Activated B cell treated with CpG ODN at 0.5 μM for 24 hours (primary cell): ENCODE results near the gene FOXJ3. TPM values are rescaled to one million over a fixed set of nuclear protein-coding genes. Genes with fewer than 3 reads are reported as not detected.

ENCODE experiments used
- ATAC-seq: fragments of 200-7000 bp; cut with Tn5 transposase; one replicate; pipeline ENCODE4 v1.10.0; 2021; ENCODE audit warnings: low read depth, mild to moderate bottlenecking, moderate library complexity
- CTCF ChIA-PET: fragments of 350-600 bp; sonication (Branson Sonifier 250); formaldehyde crosslinking; loops from one replicate; lab custom pipeline; 2021; ENCODE audit warnings: antibody characterized with exemption; lab: Charles Lee
- POLR2A ChIA-PET: fragments of 350-600 bp; sonication (Branson Sonifier 250); formaldehyde crosslinking; loops from one replicate; lab custom pipeline; 2021; ENCODE audit warnings: antibody characterized with exemption; lab: Charles Lee
- DNase-seq: peaks from one replicate; pipeline ENCODE4 v3.0.0; 2022
- H3K27ac Mint-ChIP-seq: one replicate; pipeline ENCODE4 v1.8.0; 2020; ENCODE audit warnings: mixed read lengths
- H3K27me3 Mint-ChIP-seq: one replicate; pipeline ENCODE4 v1.8.0; 2021; ENCODE audit warnings: mixed read lengths
- H3K36me3 Mint-ChIP-seq: one replicate; pipeline ENCODE4 v1.8.0; 2021; ENCODE audit warnings: low read depth, mixed read lengths
- H3K4me1 Mint-ChIP-seq: one replicate; pipeline ENCODE4 v1.8.0; 2021; ENCODE audit warnings: mixed read lengths
- H3K4me3 Mint-ChIP-seq: one replicate; pipeline ENCODE4 v1.8.0; 2020; ENCODE audit warnings: mild to moderate bottlenecking, mixed read lengths
- H3K9me3 Mint-ChIP-seq: one replicate; pipeline ENCODE4 v1.8.0; 2020; ENCODE audit warnings: mixed read lengths
- CTCF ChIP-seq: fragments of 200-600 bp; IDR thresholded peaks from one replicate; pipeline ENCODE4 v1.8.0; 2022; ENCODE audit warnings: antibody characterized with exemption, mild to moderate bottlenecking
- intact Hi-C: fragments of 100-400 bp; cut with micrococcal nuclease; formaldehyde crosslinking; loops from one replicate; pipeline ENCODE4 v1.15.1; 2024
- total RNA-seq: library from RNA; stranded (reverse); gene quantifications from 2 replicates; pipeline ENCODE4 v1.2.3, GENCODE V29; 2022

FOXJ3 gene
- total RNA-seq, 1 donor from 2014 or later: 63.9 TPM

GRCh38 chr1:42206164-42206563 lies 128.9 kb downstream of the FOXJ3 start:
- Mint-ChIP-seq H3K9me3 (peaks cover 17% of the 10 kb centered on the region), H3K4me3 (no peak overlapping the region), H3K27ac (no peak overlapping the region), H3K36me3 (peaks cover 66% of the 10 kb centered on the region), H3K27me3 (no peaks in the 10 kb centered on the region), H3K4me1 (peaks cover 23% of the 10 kb centered on the region)
- DNase-seq: no peak
- no peak for TF ChIP-seq CTCF
- ChIA-PET CTCF (interaction anchor here (2.3 kb wide), 1 partner anchor 33 kb away, joined by 5 read pairs; no protein-coding TSS in a partner anchor), POLR2A (no interaction called here)
- ATAC-seq: no peak
- intact Hi-C loops: no loop called here

- ATAC-seq: no peak
- no peak for DNase-seq
- CTCF ChIA-PET: no interaction called here
- Mint-ChIP-seq H3K36me3 (peaks cover 80% of the 10 kb centered on the region), H3K9me3 (peaks cover 16% of the 10 kb centered on the region), H3K4me1 (no peaks in the 10 kb centered on the region), H3K27ac (no peak overlapping the region), H3K4me3 (no peak overlapping the region), H3K27me3 (no peaks in the 10 kb centered on the region)
- no peak for TF ChIP-seq CTCF
- POLR2A ChIA-PET: no interaction called here
- intact Hi-C loops: no loop called here
These were observed 133.0 kb downstream of the FOXJ3 start for GRCh38 chr1:42201986-42202385.

DNA sequence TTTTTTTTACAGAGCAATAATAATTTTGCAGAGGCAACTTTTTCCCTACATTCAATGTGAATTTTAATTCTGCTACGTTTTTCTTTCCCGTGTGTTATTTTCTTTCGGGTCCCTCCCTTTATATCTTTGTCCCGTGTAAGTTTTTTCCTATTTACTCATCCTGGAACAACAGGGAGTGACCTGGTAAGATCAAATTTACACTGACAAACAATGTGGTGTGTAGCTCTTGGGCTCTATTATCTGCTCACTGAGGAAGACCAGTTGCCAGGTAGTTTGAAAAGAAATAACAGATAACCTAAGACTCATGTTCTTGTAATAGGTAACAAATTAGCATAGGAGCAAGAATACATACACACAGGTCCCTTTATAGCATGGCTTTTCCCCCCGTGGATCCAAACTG lies 136.8 kb downstream of the FOXJ3 start:
- ChIA-PET CTCF (no interaction called here), POLR2A (no interaction called here)
- DNase-seq (no peak), ATAC-seq (no peak)
- no peak for TF ChIP-seq CTCF
- intact Hi-C loops: no loop called here
- Mint-ChIP-seq H3K27ac (no peak overlapping the region), H3K27me3 (no peaks in the 10 kb centered on the region), H3K4me1 (no peaks in the 10 kb centered on the region), H3K36me3 (peaks cover 80% of the 10 kb centered on the region), H3K9me3 (peaks cover 12% of the 10 kb centered on the region), H3K4me3 (no peak overlapping the region)

GRCh38 chr1:42195841-42196240 lies 139.2 kb downstream of the FOXJ3 start:
- Mint-ChIP-seq H3K27me3 (no peaks in the 10 kb centered on the region), H3K4me1 (no peaks in the 10 kb centered on the region), H3K9me3 (no peaks in the 10 kb centered on the region), H3K36me3 (peaks cover 72% of the 10 kb centered on the region), H3K4me3 (no peak overlapping the region), H3K27ac (no peak overlapping the region)
- DNase-seq (no peak), ATAC-seq (no peak)
- intact Hi-C loops: no loop called here
- TF ChIP-seq CTCF: no peak
- CTCF ChIA-PET: no interaction called here
- POLR2A ChIA-PET: interaction anchor here (0.6 kb wide), 1 partner anchor 570 kb away, joined by 3 read pairs; no protein-coding TSS in a partner anchor

DNA sequence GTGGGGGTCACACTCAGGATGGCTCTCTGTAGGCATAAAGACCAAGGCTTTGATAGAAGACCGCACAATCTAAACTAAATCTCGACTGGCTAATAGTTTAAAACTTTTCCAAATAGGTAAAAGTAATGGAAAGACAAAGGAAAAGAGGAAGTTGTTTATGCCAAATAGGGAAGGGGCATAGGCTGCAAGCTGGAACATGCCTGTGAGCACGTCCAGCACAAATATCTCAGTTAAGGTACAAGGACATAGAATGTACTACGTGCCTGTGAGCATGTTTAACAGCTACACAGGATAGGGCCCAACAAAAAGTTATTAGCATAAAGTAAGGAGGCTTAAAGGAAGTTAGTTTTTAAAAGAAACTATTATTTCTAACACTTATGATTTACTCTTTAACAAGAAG lies 142.9 kb downstream of the FOXJ3 start:
- ATAC-seq: no peak
- no peaks in the 10 kb centered on the region for H3K27me3 Mint-ChIP-seq

More for the DNA sequence above, 142.9 kb downstream of the FOXJ3 start:
- ChIA-PET CTCF (interaction anchor here (1.0 kb wide), 2 partner anchors 15 to 18 kb away, joined by 3 read pairs; no protein-coding TSS in a partner anchor), POLR2A (no interaction called here)
- no peak overlapping the region for H3K4me3 Mint-ChIP-seq
- H3K4me1 Mint-ChIP-seq: no peaks in the 10 kb centered on the region
- peaks cover 81% of the 10 kb centered on the region for H3K36me3 Mint-ChIP-seq
- intact Hi-C loops: no loop called here
- H3K9me3 Mint-ChIP-seq: no peaks in the 10 kb centered on the region
- TF ChIP-seq CTCF: no peak
- no peak for DNase-seq
- H3K27ac Mint-ChIP-seq: no peak overlapping the region
